Neural cell (in vitro differentiated cells): ENCODE data around the gene LAMA5.

Experiments
- CTCF ChIP-seq: fragments of 450-650 bp; IDR thresholded peaks from 2 replicates; pipeline ENCODE4 v1.5.1; 2014; ENCODE audit warnings: antibody characterized with exemption, mild to moderate bottlenecking, moderate library complexity; ENCODE audit not compliant: poor library complexity, severe bottlenecking
- EP300 ChIP-seq: fragments of 450-650 bp; conservative IDR thresholded peaks from 2 replicates; pipeline ENCODE4 v1.6.1; 2014; ENCODE audit warnings: antibody characterized with exemption, mild to moderate bottlenecking, moderate library complexity; ENCODE audit not compliant: poor library complexity, severe bottlenecking
- EZH2 ChIP-seq: fragments of 200-600, 300-800 bp; shearing (Covaris generic), sonication (generic); IDR thresholded peaks from 2 replicates; pipeline ENCODE4 v1.6.1; 2014; ENCODE audit warnings: antibody characterized with exemption, low read length, borderline replicate concordance, mild to moderate bottlenecking; ENCODE audit not compliant: insufficient read depth, poor library complexity, severe bottlenecking
- MXI1 ChIP-seq: fragments of 450-650 bp; conservative IDR thresholded peaks from 2 replicates; pipeline ENCODE4 v1.6.1; 2014; ENCODE audit warnings: antibody characterized with exemption, mild to moderate bottlenecking; ENCODE audit not compliant: poor library complexity, severe bottlenecking
- RAD21 ChIP-seq: fragments of 450-650 bp; conservative IDR thresholded peaks from 2 replicates; pipeline ENCODE4 v1.6.1; 2014; ENCODE audit warnings: antibody characterized with exemption, mild to moderate bottlenecking, moderate library complexity
- REST ChIP-seq: IDR thresholded peaks from 2 replicates; pipeline ENCODE4 v1.6.1; 2012; ENCODE audit warnings: borderline replicate concordance
- SMC3 ChIP-seq: fragments of 450-650 bp; conservative IDR thresholded peaks from 2 replicates; pipeline ENCODE4 v1.6.1; 2014; ENCODE audit warnings: antibody characterized with exemption, mild to moderate bottlenecking, moderate library complexity; ENCODE audit not compliant: poor library complexity

- no peak for TF ChIP-seq EZH2
- no peak for TF ChIP-seq CTCF
- TF ChIP-seq EP300 = no peak
- TF ChIP-seq MXI1 = no peak
- TF ChIP-seq REST = no peak
- no peak for TF ChIP-seq RAD21
- no peak for TF ChIP-seq SMC3
These were observed 25.7 kb upstream of the LAMA5 start for GRCh38 chr20:62392621-62393334.
